ENCODE results near the gene RXRG.

Gene RXRG

DNA sequence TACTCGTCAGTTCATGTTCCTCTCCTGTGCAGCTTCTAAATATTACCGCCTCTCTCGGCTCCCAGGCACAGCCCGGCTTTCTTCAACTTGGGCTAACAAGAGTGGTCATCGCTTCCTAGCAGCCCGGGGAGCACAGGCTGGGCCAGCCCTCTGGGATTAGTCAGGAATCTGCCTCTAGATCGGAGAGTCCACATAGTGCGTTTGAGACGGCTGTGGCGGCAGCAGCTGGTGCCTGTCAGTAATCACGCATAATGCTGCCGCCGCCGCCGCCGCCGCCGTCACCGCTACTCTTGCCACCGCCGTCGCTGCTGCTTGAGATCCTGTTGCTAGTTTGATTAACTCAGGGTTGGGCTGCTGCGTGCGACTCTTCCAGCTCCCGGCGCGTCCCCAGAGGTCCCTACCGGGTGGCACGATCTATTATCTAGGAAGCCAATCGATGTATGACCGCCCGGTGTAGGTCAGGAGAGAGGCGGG is at the start of gene RXRG:
RXRG (minus strand) TSS at position 230 of the 474 bp plus-strand sequence. CDS start 233 bp downstream, outside the sequence.
- H3K4me3 ChIP-seq (ENCODE audit: low read length) = peak within 1 kb of the TSS; percentile 52
- H3K36me3 ChIP-seq (ENCODE audit: control insufficient read depth, low read depth, low read length) = no peaks in the 10 kb centered on the region
- no peak within 1 kb of the TSS for H3K9ac ChIP-seq (ENCODE audit: low read length)
- H3K4me1 ChIP-seq (ENCODE audit: control insufficient read depth, low read depth, low read length) = peaks cover 17% of the 10 kb centered on the region
- H3K27ac ChIP-seq (ENCODE audit: low read length) = no peak within 1 kb of the TSS
- peaks cover 82% of the 10 kb centered on the region for H3K27me3 ChIP-seq (ENCODE audit: control insufficient read depth, insufficient read depth, low read length)
- H3K9me3 ChIP-seq (ENCODE audit: control insufficient read depth, low read depth, low read length) = no peaks in the 10 kb centered on the region

DNA sequence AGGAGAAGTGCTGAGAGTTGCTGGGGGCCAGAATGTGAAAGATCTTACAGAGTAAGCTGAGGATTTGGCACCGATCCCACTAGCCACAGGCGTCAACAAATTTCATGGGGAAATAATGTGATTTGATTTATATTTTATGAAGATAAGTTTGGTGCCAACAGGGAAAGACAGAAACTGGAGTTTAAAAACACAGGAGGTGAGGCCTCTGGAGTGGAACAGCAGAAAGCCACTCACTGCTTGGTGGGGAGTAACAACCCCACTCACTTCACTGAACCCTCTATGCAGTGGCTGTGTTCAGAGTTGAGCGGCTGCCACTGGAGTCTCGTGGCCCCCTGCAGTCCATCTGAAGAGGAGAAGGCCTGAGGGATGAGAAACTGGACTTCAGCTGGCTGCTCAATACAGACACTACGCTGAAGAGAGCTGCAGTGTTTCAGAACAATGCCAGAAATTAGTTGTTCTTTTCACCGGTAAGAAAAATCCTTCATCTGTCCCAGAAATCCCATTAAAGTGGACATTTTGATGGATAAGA is 48.0 kb upstream of the RXRG start:
- H3K4me1 ChIP-seq (ENCODE audit: control insufficient read depth, low read depth, low read length) = no peaks in the 10 kb centered on the region
- no peaks in the 10 kb centered on the region for H3K36me3 ChIP-seq (ENCODE audit: control insufficient read depth, low read depth, low read length)
- no peak overlapping the region for H3K27ac ChIP-seq (ENCODE audit: low read length)
- H3K4me3 ChIP-seq (ENCODE audit: low read length) = no peak overlapping the region
- no peak overlapping the region for H3K9ac ChIP-seq (ENCODE audit: low read length)
- no peaks in the 10 kb centered on the region for H3K9me3 ChIP-seq (ENCODE audit: control insufficient read depth, low read depth, low read length)
- H3K27me3 ChIP-seq (ENCODE audit: control insufficient read depth, insufficient read depth, low read length) = no peaks in the 10 kb centered on the region

DNA sequence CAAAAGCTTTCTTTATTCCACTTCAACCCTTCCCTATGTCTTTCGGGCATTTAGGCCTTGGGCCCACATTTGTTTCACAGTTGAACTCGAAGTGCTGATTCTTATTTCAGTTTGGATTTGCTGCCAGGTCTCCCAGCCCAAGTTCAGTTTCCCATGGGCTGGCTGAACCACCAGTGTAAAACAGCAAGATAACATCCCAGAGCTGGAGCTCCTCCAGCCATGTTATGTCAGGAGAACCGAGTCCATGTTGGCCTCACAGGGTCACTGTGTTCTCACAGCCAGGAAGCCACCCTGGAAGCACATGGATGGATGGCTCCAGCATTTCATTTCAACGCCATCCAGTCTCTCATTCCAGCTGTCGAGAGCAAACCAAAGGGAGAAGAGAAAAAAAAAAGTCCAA is 45.2 kb upstream of the RXRG start:
- Histone ChIP-seq H3K27me3 (ENCODE audit: control insufficient read depth, insufficient read depth, low read length) (no peaks in the 10 kb centered on the region), H3K4me3 (ENCODE audit: low read length) (no peak overlapping the region), H3K36me3 (ENCODE audit: control insufficient read depth, low read depth, low read length) (no peaks in the 10 kb centered on the region), H3K27ac (ENCODE audit: low read length) (no peak overlapping the region), H3K4me1 (ENCODE audit: control insufficient read depth, low read depth, low read length) (no peaks in the 10 kb centered on the region), H3K9me3 (ENCODE audit: control insufficient read depth, low read depth, low read length) (no peaks in the 10 kb centered on the region), H3K9ac (ENCODE audit: low read length) (no peak overlapping the region)

DNA sequence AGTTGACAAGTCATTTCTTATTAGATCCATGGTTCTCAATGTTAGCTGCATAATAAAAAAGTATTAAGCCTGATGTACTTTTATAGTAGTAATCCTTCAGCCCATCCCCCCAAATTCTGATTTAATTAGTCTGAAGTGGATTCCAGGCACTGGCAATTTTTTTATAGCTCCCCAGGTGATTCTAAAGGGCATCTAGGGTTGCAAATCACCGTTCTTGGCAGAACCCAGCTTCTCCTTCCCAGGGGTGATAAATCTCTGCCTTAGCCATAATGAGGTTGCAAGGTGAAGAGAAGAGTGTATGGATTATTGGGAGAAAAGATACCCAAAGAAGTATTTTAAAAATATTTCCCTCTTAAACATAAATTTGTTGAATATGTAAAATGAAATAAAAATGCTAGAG is 43.0 kb upstream of the RXRG start:
- Histone ChIP-seq H3K9me3 (ENCODE audit: control insufficient read depth, low read depth, low read length) (no peaks in the 10 kb centered on the region), H3K36me3 (ENCODE audit: control insufficient read depth, low read depth, low read length) (no peaks in the 10 kb centered on the region), H3K4me1 (ENCODE audit: control insufficient read depth, low read depth, low read length) (no peaks in the 10 kb centered on the region), H3K27me3 (ENCODE audit: control insufficient read depth, insufficient read depth, low read length) (no peaks in the 10 kb centered on the region), H3K9ac (ENCODE audit: low read length) (no peak overlapping the region), H3K27ac (ENCODE audit: low read length) (no peak overlapping the region), H3K4me3 (ENCODE audit: low read length) (no peak overlapping the region)

DNA sequence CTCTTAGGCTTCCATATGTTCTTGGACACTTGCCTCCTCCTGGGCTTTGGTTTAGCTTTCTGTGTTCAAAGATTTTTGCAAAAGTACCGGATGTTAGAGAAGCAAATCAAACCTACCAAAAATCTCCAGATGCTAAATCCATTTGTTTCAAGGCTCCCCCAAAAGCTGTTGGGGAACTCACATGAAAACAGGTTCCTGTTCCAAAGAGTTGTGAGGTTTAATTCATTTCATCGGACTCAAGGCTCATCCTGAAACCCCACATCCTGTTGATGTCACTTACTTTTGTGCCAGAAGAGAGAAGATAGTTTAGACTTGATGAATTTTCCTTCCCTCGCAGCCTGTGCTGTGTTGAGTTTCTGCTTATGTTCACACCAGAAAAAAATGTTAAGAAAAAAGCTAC is 41.7 kb upstream of the RXRG start:
- H3K4me3 ChIP-seq (ENCODE audit: low read length) = no peak overlapping the region
- no peaks in the 10 kb centered on the region for H3K36me3 ChIP-seq (ENCODE audit: control insufficient read depth, low read depth, low read length)
- no peak overlapping the region for H3K27ac ChIP-seq (ENCODE audit: low read length)
- no peaks in the 10 kb centered on the region for H3K4me1 ChIP-seq (ENCODE audit: control insufficient read depth, low read depth, low read length)
- no peaks in the 10 kb centered on the region for H3K27me3 ChIP-seq (ENCODE audit: control insufficient read depth, insufficient read depth, low read length)
- no peaks in the 10 kb centered on the region for H3K9me3 ChIP-seq (ENCODE audit: control insufficient read depth, low read depth, low read length)
- H3K9ac ChIP-seq (ENCODE audit: low read length) = no peak overlapping the region

DNA sequence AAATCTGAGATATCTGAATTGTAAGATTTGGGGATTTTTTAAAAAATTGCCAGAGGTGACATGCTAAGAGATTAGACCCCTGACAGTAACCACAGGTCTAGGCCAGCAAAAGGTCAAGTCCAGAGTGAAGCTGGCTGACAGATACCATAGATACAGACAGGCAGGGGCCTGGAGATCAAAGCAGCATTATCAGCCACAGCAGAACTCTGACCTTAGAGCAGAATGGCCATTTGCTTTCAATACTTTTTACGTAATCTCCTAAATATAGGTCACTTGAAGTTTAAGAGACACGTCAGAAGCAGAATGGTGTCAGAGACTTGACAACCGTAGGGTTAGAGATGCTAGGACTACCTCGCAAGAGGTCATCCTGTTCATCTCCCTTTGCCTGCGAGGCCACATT is 40.8 kb upstream of the RXRG start:
- no peaks in the 10 kb centered on the region for H3K27me3 ChIP-seq (ENCODE audit: control insufficient read depth, insufficient read depth, low read length)
- no peak overlapping the region for H3K4me3 ChIP-seq (ENCODE audit: low read length)
- no peak overlapping the region for H3K9ac ChIP-seq (ENCODE audit: low read length)
- H3K36me3 ChIP-seq (ENCODE audit: control insufficient read depth, low read depth, low read length) = no peaks in the 10 kb centered on the region
- no peak overlapping the region for H3K27ac ChIP-seq (ENCODE audit: low read length)
- H3K9me3 ChIP-seq (ENCODE audit: control insufficient read depth, low read depth, low read length) = no peaks in the 10 kb centered on the region
- H3K4me1 ChIP-seq (ENCODE audit: control insufficient read depth, low read depth, low read length) = no peaks in the 10 kb centered on the region

DNA sequence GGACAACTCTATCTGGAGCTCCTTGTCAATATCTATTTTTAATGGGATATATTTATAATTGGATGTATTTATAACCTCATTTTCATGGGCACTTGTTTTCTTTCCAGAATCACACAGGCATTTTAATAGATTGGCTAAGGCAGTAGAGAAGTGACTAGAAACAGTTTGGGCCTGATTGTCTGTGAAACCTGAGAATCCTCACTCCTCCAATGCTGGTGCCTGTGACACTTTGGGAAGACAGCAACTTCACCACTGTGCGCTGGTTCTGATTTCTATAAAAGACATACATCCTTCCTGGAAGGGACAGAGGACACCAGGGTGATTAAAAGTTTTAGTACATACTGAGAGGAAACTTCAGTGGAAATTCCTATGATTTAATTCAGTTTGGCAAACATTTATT is 39.6 kb upstream of the RXRG start:
- Histone ChIP-seq H3K27me3 (ENCODE audit: control insufficient read depth, insufficient read depth, low read length) (no peaks in the 10 kb centered on the region), H3K27ac (ENCODE audit: low read length) (no peak overlapping the region), H3K9me3 (ENCODE audit: control insufficient read depth, low read depth, low read length) (no peaks in the 10 kb centered on the region), H3K9ac (ENCODE audit: low read length) (no peak overlapping the region), H3K4me3 (ENCODE audit: low read length) (no peak overlapping the region), H3K4me1 (ENCODE audit: control insufficient read depth, low read depth, low read length) (no peaks in the 10 kb centered on the region), H3K36me3 (ENCODE audit: control insufficient read depth, low read depth, low read length) (no peaks in the 10 kb centered on the region)

- Histone ChIP-seq H3K36me3 (ENCODE audit: control insufficient read depth, low read depth, low read length) (no peaks in the 10 kb centered on the region), H3K27ac (ENCODE audit: low read length) (no peak overlapping the region), H3K9me3 (ENCODE audit: control insufficient read depth, low read depth, low read length) (no peaks in the 10 kb centered on the region), H3K4me1 (ENCODE audit: control insufficient read depth, low read depth, low read length) (no peaks in the 10 kb centered on the region), H3K4me3 (ENCODE audit: low read length) (no peak overlapping the region), H3K27me3 (ENCODE audit: control insufficient read depth, insufficient read depth, low read length) (no peaks in the 10 kb centered on the region), H3K9ac (ENCODE audit: low read length) (no peak overlapping the region)
These were observed 38.5 kb upstream of the RXRG start for GRCh38 chr1:165483412-165483811.

GRCh38 chr1:165481820-165482532 is 37.0 kb upstream of the RXRG start:
- no peaks in the 10 kb centered on the region for H3K36me3 ChIP-seq (ENCODE audit: control insufficient read depth, low read depth, low read length)
- no peaks in the 10 kb centered on the region for H3K4me1 ChIP-seq (ENCODE audit: control insufficient read depth, low read depth, low read length)
- H3K27me3 ChIP-seq (ENCODE audit: control insufficient read depth, insufficient read depth, low read length) = no peaks in the 10 kb centered on the region

GRCh38 chr1:165476776-165477175 is 31.9 kb upstream of the RXRG start:
- Histone ChIP-seq H3K4me3 (ENCODE audit: low read length) (no peak overlapping the region), H3K9me3 (ENCODE audit: control insufficient read depth, low read depth, low read length) (no peaks in the 10 kb centered on the region), H3K36me3 (ENCODE audit: control insufficient read depth, low read depth, low read length) (no peaks in the 10 kb centered on the region), H3K27ac (ENCODE audit: low read length) (no peak overlapping the region), H3K9ac (ENCODE audit: low read length) (no peak overlapping the region), H3K27me3 (ENCODE audit: control insufficient read depth, insufficient read depth, low read length) (no peaks in the 10 kb centered on the region), H3K4me1 (ENCODE audit: control insufficient read depth, low read depth, low read length) (no peaks in the 10 kb centered on the region)

More at GRCh38 chr1:165481820-165482532, 37.0 kb upstream of the RXRG start:
- Histone ChIP-seq H3K27ac (ENCODE audit: low read length) (no peak overlapping the region), H3K4me3 (ENCODE audit: low read length) (no peak overlapping the region), H3K9me3 (ENCODE audit: control insufficient read depth, low read depth, low read length) (no peaks in the 10 kb centered on the region), H3K9ac (ENCODE audit: low read length) (no peak overlapping the region)

- Histone ChIP-seq H3K4me1 (ENCODE audit: control insufficient read depth, low read depth, low read length) (no peaks in the 10 kb centered on the region), H3K27me3 (ENCODE audit: control insufficient read depth, insufficient read depth, low read length) (no peaks in the 10 kb centered on the region), H3K9ac (ENCODE audit: low read length) (no peak overlapping the region), H3K36me3 (ENCODE audit: control insufficient read depth, low read depth, low read length) (no peaks in the 10 kb centered on the region), H3K9me3 (ENCODE audit: control insufficient read depth, low read depth, low read length) (no peaks in the 10 kb centered on the region), H3K4me3 (ENCODE audit: low read length) (no peak overlapping the region), H3K27ac (ENCODE audit: low read length) (no peak overlapping the region)
These were observed 29.3 kb upstream of the RXRG start for GRCh38 chr1:165474196-165474595.

GRCh38 chr1:165473081-165473480 is 28.2 kb upstream of the RXRG start:
- Histone ChIP-seq H3K36me3 (ENCODE audit: control insufficient read depth, low read depth, low read length) (no peaks in the 10 kb centered on the region), H3K9me3 (ENCODE audit: control insufficient read depth, low read depth, low read length) (no peaks in the 10 kb centered on the region), H3K27me3 (ENCODE audit: control insufficient read depth, insufficient read depth, low read length) (no peaks in the 10 kb centered on the region), H3K4me3 (ENCODE audit: low read length) (no peak overlapping the region), H3K27ac (ENCODE audit: low read length) (no peak overlapping the region), H3K4me1 (ENCODE audit: control insufficient read depth, low read depth, low read length) (no peaks in the 10 kb centered on the region), H3K9ac (ENCODE audit: low read length) (no peak overlapping the region)
